ENCODE results near the gene ZNF22.

- no peak for TF ChIP-seq CTCF (optimal IDR thresholded peaks at IDR 0.05 in 1 of 3, IDR thresholded peaks at IDR 0.05 in 1 of 3, conservative IDR thresholded peaks at IDR 0.05 in 1 of 3; ENCODE audit: extremely low read depth in 1 of 3, insufficient read depth in 2 of 3, low read length in 3 of 3)
- TF ChIP-seq EZH2 (IDR thresholded peaks at IDR 0.05; ENCODE audit: low read length), result no peak
These were observed 5.2 kb upstream of the ZNF22 start for GRCh38 chr10:44995581-44995913.
